GM12878 (cell line): Measurements from ENCODE around the gene CIAPIN1. TPM values are rescaled to one million over a fixed set of nuclear protein-coding genes. Genes with fewer than 3 reads are reported as not detected.
A peak's percentile ranks its signal among the peaks of the same experiment; 100 is the strongest.

Experiments
- CBX5 ChIP-seq: sonication (generic); IDR thresholded peaks from 2 replicates; pipeline ENCODE4 v1.6.1; 2016; ENCODE audit warnings: low read depth, moderate library complexity, mild to moderate bottlenecking, inconsistent platforms
- CEBPB ChIP-seq, 2 experiments: fragments of 150-350 bp in 1 of 2; IDR thresholded peaks; 2 replicates each; pipeline ENCODE4 v1.6.1; 2012 to 2014; ENCODE audit warnings: low read depth in 2 of 2, low read length in 2 of 2, borderline replicate concordance in 1 of 2, inconsistent platforms in 1 of 2
- CREB1 ChIP-seq: IDR thresholded peaks from 2 replicates; pipeline ENCODE4 v1.6.1; 2012; ENCODE audit warnings: low read depth, mild to moderate bottlenecking, inconsistent platforms
- DPF2 ChIP-seq: fragments of 450-650 bp; IDR thresholded peaks from 2 replicates; pipeline ENCODE4 v1.6.1; 2017; ENCODE audit warnings: mild to moderate bottlenecking
- ESRRA ChIP-seq: IDR thresholded peaks from 2 replicates; pipeline ENCODE4 v1.6.1; 2012; ENCODE audit warnings: mild to moderate bottlenecking, low read length, improper control_type of control experiment
- GABPA ChIP-seq: IDR thresholded peaks from 2 replicates; pipeline ENCODE4 v1.6.1; 2014; ENCODE audit warnings: antibody characterized with exemption, low read depth, mild to moderate bottlenecking, inconsistent platforms
- JUNB ChIP-seq: IDR thresholded peaks from 2 replicates; pipeline ENCODE4 v1.6.1; 2016; ENCODE audit warnings: antibody characterized with exemption, mild to moderate bottlenecking
- NBN ChIP-seq: fragments of 450-650 bp; IDR thresholded peaks from 2 replicates; pipeline ENCODE4 v1.6.1; 2016
- NR2C2 ChIP-seq: IDR thresholded peaks from 2 replicates; pipeline ENCODE4 v1.6.1; 2011; ENCODE audit warnings: borderline replicate concordance, low read depth; ENCODE audit not compliant: control insufficient read depth, insufficient read length
- NRF1 ChIP-seq: conservative IDR thresholded peaks from 2 replicates; pipeline ENCODE4 v1.6.1; 2011; ENCODE audit warnings: mild to moderate bottlenecking, low read depth, low read length, improper control_type of control experiment
- RELA ChIP-seq: fragments of 450-650 bp; IDR thresholded peaks from 2 replicates; pipeline ENCODE4 v1.8.0; 2014; ENCODE audit warnings: borderline replicate concordance; ENCODE audit not compliant: partially characterized antibody
- SMARCA5 ChIP-seq: fragments of 450-650 bp; IDR thresholded peaks from 2 replicates; pipeline ENCODE4 v1.6.1; 2017; ENCODE audit warnings: mild to moderate bottlenecking
- YY1 ChIP-seq: IDR thresholded peaks from 2 replicates; pipeline ENCODE4 v1.6.1; 2011; ENCODE audit warnings: low read depth, mild to moderate bottlenecking, low read length
- ZNF207 ChIP-seq: fragments of 450-650 bp; IDR thresholded peaks from 2 replicates; pipeline ENCODE4 v1.6.1; 2014; ENCODE audit warnings: antibody characterized with exemption, mild to moderate bottlenecking, borderline replicate concordance
- ZNF622 ChIP-seq: fragments of 450-650 bp; IDR thresholded peaks from 2 replicates; pipeline ENCODE4 v1.6.1; 2017; ENCODE audit warnings: mild to moderate bottlenecking, inconsistent platforms
- polyA plus RNA-seq, 11 experiments: library from polyadenylated mRNA; depleted of rRNA in 4 of 11; unstranded in 6 of 11; stranded (reverse) in 5 of 11; fragments of >200 nt; fragmentation: Nextera tagmentation in 4 of 11; fragmentation: Illumina TruSeq in 1 of 11; extraction: Ambion mirVana in 4 of 11; extraction: Trizol in 1 of 11; gene quantifications; 1 replicate in 1 of 11; 2 replicates in 10 of 11; pipeline versions ENCODE4 v1.2.1 to v1.2.3, GENCODE V29; 2011 to 2016; ENCODE audit warnings: inconsistent platforms in 2 of 11, missing spikeins in 2 of 11, low read depth in 1 of 11
- total RNA-seq, 4 experiments: library from RNA; depleted of rRNA in 3 of 4; stranded (reverse); fragments of >200 nt in 3 of 4; fragmentation: Illumina TruSeq in 1 of 4; extraction: Trizol in 1 of 4; gene quantifications; 2 replicates each; pipeline versions ENCODE4 v1.2.1 to v1.2.3, GENCODE V29; 2013 to 2021
- TF ChIP-seq, protein P1 (sequence below): fragments of 450-650 bp; IDR thresholded peaks from 2 replicates; pipeline ENCODE4 v1.6.1; 2016; ENCODE audit warnings: mild to moderate bottlenecking
- TF ChIP-seq, protein P2 (sequence below): fragments of 450-650 bp; IDR thresholded peaks from 2 replicates; pipeline ENCODE4 v1.6.1; 2017; ENCODE audit warnings: borderline replicate concordance
- TF ChIP-seq, protein P3 (sequence below): IDR thresholded peaks from 2 replicates; pipeline ENCODE4 v1.6.1; 2011; ENCODE audit warnings: low read depth, mild to moderate bottlenecking, low read length, moderate library complexity, borderline replicate concordance; ENCODE audit errors: extremely low read depth
- TF ChIP-seq, protein P4 (sequence below): fragments of 150-350 bp; IDR thresholded peaks from 2 replicates; pipeline ENCODE4 v1.6.1; 2014; ENCODE audit warnings: mild to moderate bottlenecking, low read depth, low read length
- TF ChIP-seq, protein P5 (sequence below): fragments of 450-650 bp; formaldehyde crosslinking; IDR thresholded peaks from 2 replicates; pipeline ENCODE4 v1.5.0; 2022; ENCODE audit warnings: mild to moderate bottlenecking, missing genetic modification characterization

The CIAPIN1 gene
- total and polyA plus RNA-seq, 10 of the 15 experiments (the other 5 are each of a cell fraction or from before 2014, with no cell fraction given), result 46.2 to 150 (median 54.3) TPM

DNA sequence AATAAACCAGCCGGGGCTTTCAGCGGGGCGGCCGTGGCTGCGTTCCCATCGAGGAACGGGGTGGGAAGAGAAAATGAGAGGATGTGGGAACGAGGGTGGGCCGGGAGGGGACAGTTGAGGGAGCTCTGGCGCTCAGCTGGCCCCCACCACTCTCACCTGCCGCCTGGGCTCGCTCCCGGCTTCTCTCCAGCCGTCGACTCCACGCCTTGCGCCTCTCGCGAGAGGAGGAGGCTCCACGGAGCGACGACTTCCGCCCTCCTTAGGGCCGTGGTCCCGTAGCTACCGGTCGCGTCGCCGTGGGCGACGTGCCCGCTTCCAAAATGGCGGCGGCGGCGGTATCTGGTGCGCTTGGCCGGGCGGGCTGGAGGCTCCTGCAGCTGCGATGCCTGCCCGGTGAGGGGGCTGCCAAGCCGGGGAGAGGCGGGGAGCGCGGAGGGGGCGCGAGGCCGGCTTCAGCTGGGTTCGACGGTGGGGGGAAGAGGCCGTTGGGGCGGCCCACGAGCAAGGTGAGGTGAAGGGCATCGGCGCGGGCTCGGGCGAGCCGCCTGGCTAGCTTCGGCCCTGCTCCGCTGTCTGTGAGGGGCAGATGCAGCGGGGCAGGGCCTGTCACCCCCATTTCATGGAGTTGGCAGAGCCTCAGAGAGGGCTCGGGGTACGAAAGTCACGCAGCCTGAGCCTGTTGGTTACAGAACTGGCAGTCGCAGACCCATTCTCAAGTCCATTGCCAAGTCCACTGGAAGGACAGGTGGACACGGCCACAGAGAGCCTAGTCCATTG is at the start of gene CIAPIN1, which contains the start of gene COQ9 (continued):
- TF ChIP-seq NRF1 (no peak), RELA (peak; percentile 55), SMARCA5 (peak; percentile 40; the same call in 1 of the 2 replicates), DPF2 (peak; percentile 67), JUNB (no peak), NR2C2 (no peak), ZNF622 (no peak), CBX5 (no peak), CREB1 (peak; percentile 95), ZNF207 (peak; percentile 86; the same call in 1 of the 2 replicates), ESRRA (no peak), GABPA (peak; percentile 77), CEBPB (IDR thresholded peaks at IDR 0.05; ENCODE audit: borderline replicate concordance in 1 of 2, low read depth in 2 of 2, low read length in 2 of 2) (no peak), NBN (0 out of 2 replicates have a peak, but pooled peaks have one; percentile 21), YY1 (peak; percentile 99)
- TF ChIP-seq, protein P1, sequence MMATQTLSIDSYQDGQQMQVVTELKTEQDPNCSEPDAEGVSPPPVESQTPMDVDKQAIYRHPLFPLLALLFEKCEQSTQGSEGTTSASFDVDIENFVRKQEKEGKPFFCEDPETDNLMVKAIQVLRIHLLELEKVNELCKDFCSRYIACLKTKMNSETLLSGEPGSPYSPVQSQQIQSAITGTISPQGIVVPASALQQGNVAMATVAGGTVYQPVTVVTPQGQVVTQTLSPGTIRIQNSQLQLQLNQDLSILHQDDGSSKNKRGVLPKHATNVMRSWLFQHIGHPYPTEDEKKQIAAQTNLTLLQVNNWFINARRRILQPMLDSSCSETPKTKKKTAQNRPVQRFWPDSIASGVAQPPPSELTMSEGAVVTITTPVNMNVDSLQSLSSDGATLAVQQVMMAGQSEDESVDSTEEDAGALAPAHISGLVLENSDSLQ, result peak; percentile 59
- TF ChIP-seq, protein P2, sequence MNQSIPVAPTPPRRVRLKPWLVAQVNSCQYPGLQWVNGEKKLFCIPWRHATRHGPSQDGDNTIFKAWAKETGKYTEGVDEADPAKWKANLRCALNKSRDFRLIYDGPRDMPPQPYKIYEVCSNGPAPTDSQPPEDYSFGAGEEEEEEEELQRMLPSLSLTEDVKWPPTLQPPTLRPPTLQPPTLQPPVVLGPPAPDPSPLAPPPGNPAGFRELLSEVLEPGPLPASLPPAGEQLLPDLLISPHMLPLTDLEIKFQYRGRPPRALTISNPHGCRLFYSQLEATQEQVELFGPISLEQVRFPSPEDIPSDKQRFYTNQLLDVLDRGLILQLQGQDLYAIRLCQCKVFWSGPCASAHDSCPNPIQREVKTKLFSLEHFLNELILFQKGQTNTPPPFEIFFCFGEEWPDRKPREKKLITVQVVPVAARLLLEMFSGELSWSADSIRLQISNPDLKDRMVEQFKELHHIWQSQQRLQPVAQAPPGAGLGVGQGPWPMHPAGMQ, result peak; percentile 87
- TF ChIP-seq, protein P3, sequence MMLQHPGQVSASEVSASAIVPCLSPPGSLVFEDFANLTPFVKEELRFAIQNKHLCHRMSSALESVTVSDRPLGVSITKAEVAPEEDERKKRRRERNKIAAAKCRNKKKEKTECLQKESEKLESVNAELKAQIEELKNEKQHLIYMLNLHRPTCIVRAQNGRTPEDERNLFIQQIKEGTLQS, result no peak
- TF ChIP-seq, protein P4, sequence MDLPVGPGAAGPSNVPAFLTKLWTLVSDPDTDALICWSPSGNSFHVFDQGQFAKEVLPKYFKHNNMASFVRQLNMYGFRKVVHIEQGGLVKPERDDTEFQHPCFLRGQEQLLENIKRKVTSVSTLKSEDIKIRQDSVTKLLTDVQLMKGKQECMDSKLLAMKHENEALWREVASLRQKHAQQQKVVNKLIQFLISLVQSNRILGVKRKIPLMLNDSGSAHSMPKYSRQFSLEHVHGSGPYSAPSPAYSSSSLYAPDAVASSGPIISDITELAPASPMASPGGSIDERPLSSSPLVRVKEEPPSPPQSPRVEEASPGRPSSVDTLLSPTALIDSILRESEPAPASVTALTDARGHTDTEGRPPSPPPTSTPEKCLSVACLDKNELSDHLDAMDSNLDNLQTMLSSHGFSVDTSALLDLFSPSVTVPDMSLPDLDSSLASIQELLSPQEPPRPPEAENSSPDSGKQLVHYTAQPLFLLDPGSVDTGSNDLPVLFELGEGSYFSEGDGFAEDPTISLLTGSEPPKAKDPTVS, result no peak
- TF ChIP-seq, protein P5, sequence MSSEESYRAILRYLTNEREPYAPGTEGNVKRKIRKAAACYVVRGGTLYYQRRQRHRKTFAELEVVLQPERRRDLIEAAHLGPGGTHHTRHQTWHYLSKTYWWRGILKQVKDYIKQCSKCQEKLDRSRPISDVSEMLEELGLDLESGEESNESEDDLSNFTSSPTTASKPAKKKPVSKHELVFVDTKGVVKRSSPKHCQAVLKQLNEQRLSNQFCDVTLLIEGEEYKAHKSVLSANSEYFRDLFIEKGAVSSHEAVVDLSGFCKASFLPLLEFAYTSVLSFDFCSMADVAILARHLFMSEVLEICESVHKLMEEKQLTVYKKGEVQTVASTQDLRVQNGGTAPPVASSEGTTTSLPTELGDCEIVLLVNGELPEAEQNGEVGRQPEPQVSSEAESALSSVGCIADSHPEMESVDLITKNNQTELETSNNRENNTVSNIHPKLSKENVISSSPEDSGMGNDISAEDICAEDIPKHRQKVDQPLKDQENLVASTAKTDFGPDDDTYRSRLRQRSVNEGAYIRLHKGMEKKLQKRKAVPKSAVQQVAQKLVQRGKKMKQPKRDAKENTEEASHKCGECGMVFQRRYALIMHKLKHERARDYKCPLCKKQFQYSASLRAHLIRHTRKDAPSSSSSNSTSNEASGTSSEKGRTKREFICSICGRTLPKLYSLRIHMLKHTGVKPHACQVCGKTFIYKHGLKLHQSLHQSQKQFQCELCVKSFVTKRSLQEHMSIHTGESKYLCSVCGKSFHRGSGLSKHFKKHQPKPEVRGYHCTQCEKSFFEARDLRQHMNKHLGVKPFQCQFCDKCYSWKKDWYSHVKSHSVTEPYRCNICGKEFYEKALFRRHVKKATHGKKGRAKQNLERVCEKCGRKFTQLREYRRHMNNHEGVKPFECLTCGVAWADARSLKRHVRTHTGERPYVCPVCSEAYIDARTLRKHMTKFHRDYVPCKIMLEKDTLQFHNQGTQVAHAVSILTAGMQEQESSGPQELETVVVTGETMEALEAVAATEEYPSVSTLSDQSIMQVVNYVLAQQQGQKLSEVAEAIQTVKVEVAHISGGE (CRISPR knock-in tag), result no peak
